Upper lobe of right lung (tissue), 1 donor: ENCODE data around the gene CASP9. TPM values are rescaled to one million over a fixed set of nuclear protein-coding genes. Genes with fewer than 3 reads are reported as not detected.
"Not testable (repeated sequence)": the region's sequence is repeated elsewhere in the genome, so short reads cannot be mapped to it uniquely, and the experiment has no call there.

Source experiments
- ATAC-seq: fragments of 200-7000 bp; cut with Tn5 transposase; one replicate; pipeline ENCODE4 v1.9.1; 2020; ENCODE audit warnings: mild to moderate bottlenecking, moderate library complexity
- DNase-seq: peaks from one replicate; pipeline ENCODE4 v3.0.0-alpha.2; 2020
- H3K27ac ChIP-seq: fragments of 200-600 bp; one replicate; pipeline ENCODE4 v1.8.0; 2022
- H3K27me3 ChIP-seq: fragments of 200-600 bp; one replicate; pipeline ENCODE4 v1.8.0; 2022; ENCODE audit warnings: mild to moderate bottlenecking
- H3K36me3 ChIP-seq: fragments of 200-600 bp; one replicate; pipeline ENCODE4 v1.8.0; 2022
- H3K4me1 ChIP-seq: fragments of 200-600 bp; one replicate; pipeline ENCODE4 v1.8.0; 2022
- H3K4me3 ChIP-seq: fragments of 200-600 bp; one replicate; pipeline ENCODE4 v1.8.0; 2022; ENCODE audit warnings: mild to moderate bottlenecking
- H3K9me3 ChIP-seq: fragments of 200-600 bp; one replicate; pipeline ENCODE4 v1.8.0; 2022
- intact Hi-C: fragments of 100-400 bp; cut with DNase I; formaldehyde crosslinking; loops from one replicate; pipeline ENCODE4 v1.11.0; 2022
- total RNA-seq: library from RNA; stranded (reverse); fragmentation: NEBNext Ultra II Directional; extraction: Animal tissue kit (Norgen Biotek cat#: 25700); gene quantifications from one replicate; pipeline ENCODE4 v1.2.1, GENCODE V29; 2021
- TF ChIP-seq, protein P1 (sequence below): fragments of 200-600 bp; IDR thresholded peaks from one replicate; pipeline ENCODE4 v1.8.0; 2022; ENCODE audit warnings: antibody characterized with exemption
- donor health status: DM: no; HTN: yes; CAD: no; lungs with severe emphysema.

Gene CASP9
- total RNA-seq, 1 donor from 2014 or later, result 11.7 TPM

DNA sequence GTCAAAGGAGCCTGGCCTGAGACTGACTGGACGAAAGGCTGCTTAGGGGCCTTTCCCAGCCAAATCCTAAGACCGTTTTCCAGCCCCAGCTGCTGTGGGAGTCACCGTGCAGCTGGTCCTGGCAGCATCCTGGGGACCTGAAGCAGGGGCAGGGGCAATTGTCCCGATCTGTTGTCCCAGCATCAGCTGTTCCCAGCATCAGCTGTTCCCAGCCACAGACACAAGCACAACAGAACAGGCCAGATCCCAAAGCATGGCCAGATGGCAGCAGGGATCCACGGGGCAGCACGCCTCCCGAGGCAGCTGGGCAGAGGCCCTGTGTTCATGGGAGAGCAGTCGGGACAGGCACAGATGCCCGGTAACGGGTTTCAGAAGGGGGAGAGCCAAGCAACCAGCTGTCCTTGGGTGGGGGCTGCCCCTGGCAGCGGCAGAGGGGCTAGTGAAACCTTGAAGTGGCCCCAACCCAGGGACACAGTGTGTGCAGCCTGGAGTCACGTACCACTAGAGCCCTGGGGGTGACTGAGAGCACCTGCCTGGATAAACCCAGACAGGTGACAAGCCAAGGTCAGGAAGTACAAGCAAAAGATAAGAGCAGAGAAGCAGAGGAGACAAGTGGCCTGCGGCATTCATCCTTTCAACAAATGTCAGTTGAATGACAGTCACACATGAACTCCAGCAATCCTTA is 34.8 kb downstream of the CASP9 start:
- H3K4me1 ChIP-seq, result no peaks in the 10 kb centered on the region
- H3K36me3 ChIP-seq, result peaks cover 24% of the 10 kb centered on the region
- DNase-seq, result no peak
- intact Hi-C loops, result no loop called here
- no peak overlapping the region for H3K27ac ChIP-seq
- no peak overlapping the region for H3K4me3 ChIP-seq
- ATAC-seq, result peak; percentile 12
- TF ChIP-seq, protein P1, sequence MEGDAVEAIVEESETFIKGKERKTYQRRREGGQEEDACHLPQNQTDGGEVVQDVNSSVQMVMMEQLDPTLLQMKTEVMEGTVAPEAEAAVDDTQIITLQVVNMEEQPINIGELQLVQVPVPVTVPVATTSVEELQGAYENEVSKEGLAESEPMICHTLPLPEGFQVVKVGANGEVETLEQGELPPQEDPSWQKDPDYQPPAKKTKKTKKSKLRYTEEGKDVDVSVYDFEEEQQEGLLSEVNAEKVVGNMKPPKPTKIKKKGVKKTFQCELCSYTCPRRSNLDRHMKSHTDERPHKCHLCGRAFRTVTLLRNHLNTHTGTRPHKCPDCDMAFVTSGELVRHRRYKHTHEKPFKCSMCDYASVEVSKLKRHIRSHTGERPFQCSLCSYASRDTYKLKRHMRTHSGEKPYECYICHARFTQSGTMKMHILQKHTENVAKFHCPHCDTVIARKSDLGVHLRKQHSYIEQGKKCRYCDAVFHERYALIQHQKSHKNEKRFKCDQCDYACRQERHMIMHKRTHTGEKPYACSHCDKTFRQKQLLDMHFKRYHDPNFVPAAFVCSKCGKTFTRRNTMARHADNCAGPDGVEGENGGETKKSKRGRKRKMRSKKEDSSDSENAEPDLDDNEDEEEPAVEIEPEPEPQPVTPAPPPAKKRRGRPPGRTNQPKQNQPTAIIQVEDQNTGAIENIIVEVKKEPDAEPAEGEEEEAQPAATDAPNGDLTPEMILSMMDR, result no peak
- no peaks in the 10 kb centered on the region for H3K9me3 ChIP-seq
- H3K27me3 ChIP-seq, result no peaks in the 10 kb centered on the region

GRCh38 chr1:15488371-15488770 is 35.6 kb downstream of the CASP9 start:
- H3K4me1 ChIP-seq, result no peaks in the 10 kb centered on the region
- DNase-seq, result no peak
- no peaks in the 10 kb centered on the region for H3K27me3 ChIP-seq
- intact Hi-C loops, result no loop called here
- TF ChIP-seq, protein P1, result no peak
- H3K9me3 ChIP-seq, result no peaks in the 10 kb centered on the region
- ATAC-seq, result no peak
- H3K27ac ChIP-seq, result no peak overlapping the region
- H3K4me3 ChIP-seq, result no peak overlapping the region
- peaks cover 16% of the 10 kb centered on the region for H3K36me3 ChIP-seq

- DNase-seq, H3K9me3 ChIP-seq, H3K36me3 ChIP-seq, ATAC-seq, H3K4me3 ChIP-seq, H3K27ac ChIP-seq, intact Hi-C loops, H3K27me3 ChIP-seq, H3K4me1 ChIP-seq: not testable (repeated sequence)
Observed at GRCh38 chr1:15486844-15487610, 37.0 kb downstream of the CASP9 start.

DNA sequence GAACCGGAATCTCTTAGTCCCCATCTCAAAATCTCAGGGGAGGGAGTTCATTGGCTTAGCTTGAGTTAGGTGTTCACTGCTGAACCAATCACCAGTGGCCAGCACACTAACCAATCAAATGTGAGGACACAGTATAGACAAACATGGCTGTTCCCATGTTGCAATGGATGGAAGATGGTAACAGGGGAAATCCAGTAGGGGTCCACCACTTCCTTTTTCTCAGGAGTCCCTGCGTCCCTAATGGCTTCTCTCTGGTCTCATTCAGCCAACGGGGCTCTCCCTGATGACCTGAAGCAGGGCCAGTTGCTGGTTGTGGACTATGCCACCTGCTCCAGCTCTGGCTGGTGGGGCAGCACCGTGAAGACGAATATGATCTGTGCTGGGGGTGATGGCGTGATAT is 38.4 kb downstream of the CASP9 start:
- no peak for ATAC-seq
- Histone ChIP-seq H3K9me3 (no peaks in the 10 kb centered on the region), H3K36me3 (no peaks in the 10 kb centered on the region), H3K27ac (no peak overlapping the region), H3K4me3 (no peak overlapping the region), H3K27me3 (no peaks in the 10 kb centered on the region), H3K4me1 (no peaks in the 10 kb centered on the region)
- TF ChIP-seq, protein P1, result no peak
- no peak for DNase-seq
- intact Hi-C loops, result no loop called here

- H3K4me3 ChIP-seq, H3K9me3 ChIP-seq, H3K4me1 ChIP-seq, DNase-seq, ATAC-seq, H3K27me3 ChIP-seq, intact Hi-C loops, H3K36me3 ChIP-seq, H3K27ac ChIP-seq: not testable (repeated sequence)
Observed at GRCh38 chr1:15484443-15484842, 39.6 kb downstream of the CASP9 start.

DNA sequence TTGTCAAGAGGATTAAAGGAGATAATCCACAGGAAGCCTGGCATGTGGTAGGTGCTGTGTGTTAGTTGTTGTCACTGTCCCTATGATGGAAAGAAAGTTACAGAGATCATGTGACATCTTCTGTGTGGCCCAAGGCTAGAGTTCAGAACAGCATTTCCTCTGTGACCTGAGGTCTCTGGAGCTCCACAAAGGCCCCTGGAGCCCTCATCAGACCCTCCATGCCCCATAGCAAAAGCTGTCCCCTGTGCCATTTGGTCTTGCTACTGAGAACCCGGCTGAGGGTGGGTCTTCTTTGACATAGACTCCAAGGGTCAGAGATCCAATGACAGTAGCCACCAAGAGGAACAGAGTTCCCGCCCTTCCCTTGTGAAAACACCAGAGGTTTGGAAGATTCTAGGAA is 40.0 kb downstream of the CASP9 start:
- ATAC-seq (no peak), DNase-seq (no peak)
- no peaks in the 10 kb centered on the region for H3K4me1 ChIP-seq
- no peak overlapping the region for H3K4me3 ChIP-seq
- H3K36me3 ChIP-seq, result no peaks in the 10 kb centered on the region
- intact Hi-C loops, result no loop called here
- H3K27ac ChIP-seq, result no peak overlapping the region
- H3K27me3 ChIP-seq, result no peaks in the 10 kb centered on the region
- TF ChIP-seq, protein P1, result no peak
- H3K9me3 ChIP-seq, result no peaks in the 10 kb centered on the region

DNA sequence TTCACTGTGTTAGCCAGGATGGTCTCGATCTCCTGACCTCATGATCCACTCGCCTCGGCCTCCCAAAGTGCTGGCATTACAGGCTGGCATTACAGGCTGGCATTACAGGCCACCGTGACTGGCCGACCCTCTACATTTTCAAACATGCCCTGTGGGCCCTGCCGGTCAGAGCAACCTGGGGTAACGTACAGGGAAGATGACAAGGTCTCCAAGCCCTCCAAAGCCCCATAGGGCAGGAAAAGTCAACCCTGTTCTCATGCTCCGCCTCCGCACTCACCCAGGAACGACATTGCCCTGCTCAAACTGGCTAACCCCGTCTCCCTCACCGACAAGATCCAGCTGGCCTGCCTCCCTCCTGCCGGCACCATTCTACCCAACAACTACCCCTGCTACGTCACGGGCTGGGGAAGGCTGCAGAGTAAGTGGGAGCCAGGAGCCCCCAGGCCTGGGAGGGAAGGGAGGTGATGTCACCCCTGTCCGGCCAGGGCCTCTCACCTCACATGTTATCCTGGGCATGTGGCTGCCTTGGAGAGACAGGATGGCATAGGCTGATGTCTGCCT is 41.0 kb downstream of the CASP9 start:
- peak; percentile 14 for ATAC-seq
- DNase-seq, intact Hi-C loops, H3K27me3 ChIP-seq, H3K27ac ChIP-seq, H3K36me3 ChIP-seq, H3K4me1 ChIP-seq, H3K9me3 ChIP-seq, H3K4me3 ChIP-seq: not testable (repeated sequence)

DNA sequence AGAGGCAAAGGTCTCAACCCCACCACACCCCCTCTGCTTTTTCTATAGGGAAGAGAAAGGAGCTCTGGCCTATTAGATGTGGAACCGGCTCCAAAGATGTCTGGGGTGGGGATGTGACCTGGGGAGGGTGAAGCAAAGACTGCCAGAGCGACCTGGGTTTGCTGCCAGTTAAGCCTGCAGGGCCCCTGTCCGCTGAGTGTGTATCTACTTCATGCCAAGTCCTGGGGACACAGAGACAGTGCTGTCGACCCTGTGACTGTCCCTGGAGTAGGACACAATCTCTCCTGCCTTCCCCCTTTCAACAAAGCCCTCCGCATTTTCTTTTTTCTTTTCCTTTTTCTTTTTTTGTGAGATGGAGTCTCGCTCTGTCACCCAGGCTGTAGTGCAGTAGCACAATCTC is 41.6 kb downstream of the CASP9 start:
- H3K9me3 ChIP-seq, H3K4me1 ChIP-seq, H3K4me3 ChIP-seq, H3K36me3 ChIP-seq, H3K27me3 ChIP-seq, ATAC-seq, DNase-seq, H3K27ac ChIP-seq, intact Hi-C loops: not testable (repeated sequence)
